Spleen (tissue), 11 donors: ENCODE results near the gene RORC. TPM values are rescaled to one million over a fixed set of nuclear protein-coding genes. Genes with fewer than 3 reads are reported as not detected.

Experiments
- DNase-seq: peaks from one replicate; pipeline ENCODE4 v3.0.0-alpha.2; 2020
- H3K27ac ChIP-seq, 8 donors: fragments of 200-600 bp; sonication (generic) in 7 of 8; 1 replicate in 4 of 8; 2 replicates in 4 of 8; pipeline versions ENCODE4 v1.5.0 to v1.8.0; 2016 to 2021; ENCODE audit warnings: inconsistent platforms in 4 of 8, mild to moderate bottlenecking in 4 of 8, moderate library complexity in 1 of 8
- H3K27me3 ChIP-seq, 7 donors: fragments of 200-600 bp; sonication (generic) in 6 of 7; replicated peaks in 1 of 7; 1 replicate in 4 of 7; 2 replicates in 3 of 7; pipeline versions ENCODE4 v1.5.0 to v1.8.0; 2016 to 2021; ENCODE audit warnings: inconsistent platforms in 3 of 7, mild to moderate bottlenecking in 1 of 7
- H3K36me3 ChIP-seq, 6 donors: fragments of 200-600 bp; sonication (generic) in 5 of 6; 1 replicate in 4 of 6; 2 replicates in 2 of 6; pipeline versions ENCODE4 v1.5.0 to v1.8.0; 2016 to 2021; ENCODE audit warnings: inconsistent platforms in 2 of 6
- H3K4me1 ChIP-seq, 6 donors: fragments of 200-600 bp; sonication (generic) in 5 of 6; 1 replicate in 3 of 6; 2 replicates in 3 of 6; pipeline versions ENCODE4 v1.5.0 to v1.8.0; 2016 to 2021; ENCODE audit warnings: inconsistent platforms in 3 of 6
- H3K4me3 ChIP-seq, 8 donors: fragments of 200-600 bp; sonication (generic) in 7 of 8; 1 replicate in 4 of 8; 2 replicates in 4 of 8; pipeline versions ENCODE4 v1.5.0 to v1.8.0; 2016 to 2021; ENCODE audit warnings: inconsistent platforms in 4 of 8, mild to moderate bottlenecking in 4 of 8, moderate library complexity in 2 of 8
- H3K9me3 ChIP-seq, 8 donors: fragments of 200-600 bp; sonication (generic) in 7 of 8; 1 replicate in 4 of 8; 2 replicates in 4 of 8; pipeline versions ENCODE4 v1.5.0 to v1.8.0; 2016 to 2021; ENCODE audit warnings: inconsistent platforms in 4 of 8
- POLR2A ChIP-seq, 3 donors: fragments of 450-650 bp; IDR thresholded peaks; one replicate each; pipeline ENCODE4 v1.5.1; 2017; ENCODE audit warnings: antibody characterized with exemption in 3 of 3, mild to moderate bottlenecking in 1 of 3
- POLR2AphosphoS5 ChIP-seq, 3 donors: sonication (generic); formaldehyde crosslinking; IDR thresholded peaks; one replicate each; pipeline ENCODE4 v1.5.1; 2017; ENCODE audit warnings: antibody characterized with exemption in 3 of 3
- WGBS, 5 donors: extraction: QIAGEN DNeasy Blood & Tissue Kit in 3 of 5; methylation state at CpG; one replicate each; pipeline versions ENCODE4 v1.1.5 to v1.1.7; 2013 to 2018; 5-methylcytosine and 5-hydroxymethylcytosine counted together
- intact Hi-C: fragments of 100-400 bp; cut with DNase I; formaldehyde crosslinking; loops from one replicate; pipeline ENCODE4 v1.15.0; 2023; ENCODE audit warnings: low total_unique reads
- polyA plus RNA-seq, 3 donors: library from polyadenylated mRNA; stranded (reverse); fragments of 200-250 nt; gene quantifications; one replicate each; pipeline ENCODE4 v1.2.1, GENCODE V29; 2013
- total RNA-seq, 7 donors: library from RNA; depleted of rRNA in 3 of 7; stranded (reverse); fragments of >200 nt in 3 of 7; fragmentation: NEBNext Ultra II Directional in 4 of 7; extraction: Animal tissue kit (Norgen Biotek cat#: 25700) in 4 of 7; gene quantifications; one replicate each; pipeline versions ENCODE4 v1.1.0 to v1.2.1, GENCODE V29; 2016 to 2021
- TF ChIP-seq, protein P1 (sequence below), 11 experiments: fragments of 200-600 bp in 7 of 11; fragments of 450-650 bp in 4 of 11; sonication (generic) in 4 of 11; IDR thresholded peaks in 8 of 11; conservative IDR thresholded peaks in 3 of 11; 1 replicate in 7 of 11; 2 replicates in 4 of 11; pipeline versions ENCODE4 v1.4.0 to v1.8.0; 2016 to 2021; ENCODE audit warnings: antibody characterized with exemption in 11 of 11, inconsistent platforms in 4 of 11, mild to moderate bottlenecking in 1 of 11
- donor health status: healthy with polysubstance abuse.
- donor health status: DM: no; HTN: no; CAD: no; lungs with moderate emphysema.
- donor health status: DM: no; HTN: no; CAD: no.
- donor health status: Bipolar disorder and iron deficiency.
- donor health status: healthy.
- donor health status: DM: no; HTN: no; CAD: no.
- donor health status: DM: yes; HTN: yes; CAD: no.

Gene RORC
- total and polyA plus RNA-seq, 10 donors: 0.14 to 4.1 (median 1.6) TPM

DNA sequence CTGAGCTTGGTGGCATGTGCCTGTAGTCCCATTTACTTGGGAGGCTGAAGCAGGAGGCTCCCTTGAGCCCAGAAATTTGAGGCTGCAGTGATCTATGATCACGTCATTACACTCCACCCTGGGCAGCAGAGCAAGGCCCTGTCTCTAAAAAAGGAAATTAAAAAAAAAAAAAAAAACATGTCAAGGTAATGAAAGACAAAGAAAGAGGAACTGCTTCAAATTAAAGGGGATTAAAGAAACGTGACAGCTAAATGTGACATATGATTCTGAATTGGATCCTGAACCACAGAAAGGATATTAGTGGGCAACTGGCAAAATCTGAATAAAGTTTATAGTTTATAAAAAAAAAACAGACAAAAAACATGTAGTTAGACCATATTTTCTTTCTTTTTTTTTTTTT lies 11.8 kb upstream of the RORC start:
- Histone ChIP-seq H3K27ac (no peak overlapping the region), H3K9me3 (no peaks in the 10 kb centered on the region), H3K27me3 (peaks cover 0 to 24% (median 21%) of the 10 kb centered on the region in 7 donors), H3K4me3 (no peak overlapping the region), H3K36me3 (no peaks in the 10 kb centered on the region), H3K4me1 (peaks cover 15 to 29% (median 21%) of the 10 kb centered on the region in 6 donors)
- TF ChIP-seq POLR2A (IDR thresholded peaks at IDR 0.05): no peak
- no peak for TF ChIP-seq POLR2AphosphoS5 (IDR thresholded peaks at IDR 0.05)
- TF ChIP-seq, protein P1, sequence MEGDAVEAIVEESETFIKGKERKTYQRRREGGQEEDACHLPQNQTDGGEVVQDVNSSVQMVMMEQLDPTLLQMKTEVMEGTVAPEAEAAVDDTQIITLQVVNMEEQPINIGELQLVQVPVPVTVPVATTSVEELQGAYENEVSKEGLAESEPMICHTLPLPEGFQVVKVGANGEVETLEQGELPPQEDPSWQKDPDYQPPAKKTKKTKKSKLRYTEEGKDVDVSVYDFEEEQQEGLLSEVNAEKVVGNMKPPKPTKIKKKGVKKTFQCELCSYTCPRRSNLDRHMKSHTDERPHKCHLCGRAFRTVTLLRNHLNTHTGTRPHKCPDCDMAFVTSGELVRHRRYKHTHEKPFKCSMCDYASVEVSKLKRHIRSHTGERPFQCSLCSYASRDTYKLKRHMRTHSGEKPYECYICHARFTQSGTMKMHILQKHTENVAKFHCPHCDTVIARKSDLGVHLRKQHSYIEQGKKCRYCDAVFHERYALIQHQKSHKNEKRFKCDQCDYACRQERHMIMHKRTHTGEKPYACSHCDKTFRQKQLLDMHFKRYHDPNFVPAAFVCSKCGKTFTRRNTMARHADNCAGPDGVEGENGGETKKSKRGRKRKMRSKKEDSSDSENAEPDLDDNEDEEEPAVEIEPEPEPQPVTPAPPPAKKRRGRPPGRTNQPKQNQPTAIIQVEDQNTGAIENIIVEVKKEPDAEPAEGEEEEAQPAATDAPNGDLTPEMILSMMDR (IDR thresholded peaks at IDR 0.05 in 8 of 11, conservative IDR thresholded peaks at IDR 0.05 in 3 of 11): no peak
- 18 to 34% (median 30%) methylated on average over 2 of the region's 2 CpGs for WGBS, 5 donors
- intact Hi-C loops: no loop called here
- no peak for DNase-seq

DNA sequence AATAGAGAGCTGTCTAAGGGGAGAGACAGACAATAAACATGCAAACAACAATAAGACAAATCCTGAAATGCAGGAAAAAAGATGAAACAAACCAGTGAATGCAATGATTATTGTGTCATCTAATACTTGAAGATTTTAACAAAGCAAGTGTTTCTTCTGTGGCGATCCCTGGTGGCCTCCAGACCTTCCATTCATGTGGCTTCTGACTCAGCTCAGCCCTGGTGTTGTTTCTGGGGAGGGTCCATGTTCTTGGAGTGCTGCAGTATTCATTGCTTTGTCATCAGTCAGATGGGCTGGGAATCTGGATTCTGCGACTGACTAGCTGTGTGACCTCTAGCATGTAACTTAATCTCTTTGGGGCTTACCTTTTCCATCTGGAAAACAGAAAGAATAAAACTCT lies 9.5 kb upstream of the RORC start:
- Histone ChIP-seq H3K36me3 (no peaks in the 10 kb centered on the region), H3K27me3 (peaks cover 0 to 41% (median 34%) of the 10 kb centered on the region in 7 donors), H3K9me3 (no peaks in the 10 kb centered on the region), H3K27ac (no peak overlapping the region), H3K4me3 (no peak overlapping the region), H3K4me1 (peaks cover 15 to 43% (median 35%) of the 10 kb centered on the region in 6 donors)
- DNase-seq: no peak
- intact Hi-C loops: no loop called here
- TF ChIP-seq, protein P1 (IDR thresholded peaks at IDR 0.05 in 8 of 11, conservative IDR thresholded peaks at IDR 0.05 in 3 of 11): no peak
- TF ChIP-seq POLR2AphosphoS5 (IDR thresholded peaks at IDR 0.05) (no peak), POLR2A (IDR thresholded peaks at IDR 0.05) (no peak)
- WGBS, 5 donors: 87 to 97% (median 96%) methylated on average over 2 of the region's 2 CpGs

DNA sequence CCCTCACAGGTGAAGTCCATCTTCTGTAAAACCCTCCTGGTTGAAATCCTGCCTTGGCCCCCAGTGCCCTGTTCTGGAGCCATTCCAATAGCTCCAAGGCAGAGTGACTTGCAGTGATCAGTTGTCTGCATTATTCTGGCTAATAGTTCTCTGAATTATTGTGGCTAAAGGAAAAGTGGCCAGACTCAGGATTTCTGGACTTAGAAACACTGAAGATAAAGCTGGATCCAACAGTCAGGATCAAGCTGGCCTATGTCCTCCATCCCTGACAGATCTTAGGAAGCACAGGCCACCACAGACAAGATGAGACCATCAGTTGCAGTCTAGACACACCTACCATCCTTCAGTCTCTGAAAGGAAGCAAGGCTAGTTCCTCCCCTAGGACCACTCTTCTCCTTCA lies 8.8 kb upstream of the RORC start:
- H3K4me3 ChIP-seq: peak overlapping the region in 2 of 8 donors; percentile 36 to 71
- intact Hi-C loops: no loop called here
- H3K4me1 ChIP-seq: peaks cover 15 to 43% (median 35%) of the 10 kb centered on the region in 6 donors
- DNase-seq: no peak
- no peaks in the 10 kb centered on the region for H3K36me3 ChIP-seq
- TF ChIP-seq POLR2AphosphoS5 (IDR thresholded peaks at IDR 0.05) (no peak), POLR2A (IDR thresholded peaks at IDR 0.05) (no peak)
- H3K27me3 ChIP-seq: peaks cover 0 to 41% (median 34%) of the 10 kb centered on the region in 7 donors
- peak overlapping the region in 3 of 8 donors; percentile 53 to 69 (median 61) for H3K27ac ChIP-seq
- no peaks in the 10 kb centered on the region for H3K9me3 ChIP-seq

DNA sequence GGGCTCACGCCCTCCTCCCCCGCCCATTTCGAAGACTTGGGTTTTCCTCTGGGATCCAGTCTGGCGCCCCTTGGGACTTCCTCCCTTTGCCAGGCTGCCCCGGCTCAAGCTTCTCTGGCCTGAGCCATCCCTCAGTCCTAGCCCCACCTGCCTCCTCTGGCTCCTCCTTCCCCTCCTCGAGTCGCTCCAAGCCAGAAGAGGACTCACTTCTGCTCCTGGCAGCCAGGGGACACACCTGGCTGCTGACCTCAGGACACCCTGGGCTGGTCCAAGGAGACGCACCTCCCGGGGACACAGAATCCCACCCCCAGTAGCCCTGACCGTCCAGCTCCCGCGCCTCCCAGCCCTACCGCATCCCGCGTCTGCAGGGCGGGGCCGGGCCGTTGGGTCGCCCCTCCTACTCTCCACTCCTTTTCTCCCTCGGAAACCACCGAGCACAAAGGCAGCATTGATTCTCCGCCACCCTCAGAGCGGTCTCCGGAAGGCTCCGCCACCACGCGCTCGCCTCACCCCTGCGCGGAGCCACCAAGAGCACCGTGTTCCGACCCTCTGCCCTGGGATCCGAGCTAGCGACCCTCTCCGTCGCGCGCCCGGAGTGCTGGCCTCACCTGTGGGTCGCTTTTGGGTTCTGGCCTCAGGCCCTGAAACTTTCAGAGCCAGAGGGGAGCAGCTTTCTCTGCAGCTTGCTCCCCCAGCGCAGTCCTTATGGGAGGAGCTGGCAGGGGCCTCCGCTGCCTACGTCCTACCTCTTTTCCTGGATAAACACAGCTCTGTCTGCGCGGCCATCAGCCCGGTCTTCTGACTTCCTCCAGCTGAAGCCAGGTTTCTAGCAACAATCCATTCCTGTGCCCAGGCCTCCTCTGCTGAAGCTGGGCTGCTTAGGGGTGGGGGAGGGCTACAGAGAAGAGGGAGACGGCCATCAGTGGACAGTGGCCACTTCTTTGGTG lies 8.1 kb upstream of the RORC start, which contains the start of gene C2CD4D:
C2CD4D (minus strand) TSS at position 364 of the 947 bp plus-strand sequence. CDS start 831 bp downstream, outside the sequence.
- H3K9me3 ChIP-seq: no peaks in the 10 kb centered on the region
- peaks cover 0 to 41% (median 34%) of the 10 kb centered on the region in 7 donors for H3K27me3 ChIP-seq
- H3K4me3 ChIP-seq: peak within 1 kb of the TSS; percentile 24 to 71 (median 46)
- TF ChIP-seq POLR2AphosphoS5 (IDR thresholded peaks at IDR 0.05): peak in 2 of 3 donors; percentile 44 to 69
- TF ChIP-seq POLR2A (IDR thresholded peaks at IDR 0.05): no peak
- TF ChIP-seq, protein P1 (IDR thresholded peaks at IDR 0.05 in 8 of 11, conservative IDR thresholded peaks at IDR 0.05 in 3 of 11): no peak
- 3 to 6% (median 4%) methylated on average over 35 to 47 of the region's 47 CpGs for WGBS, 5 donors
- peak within 1 kb of the TSS in 5 of 8 donors; percentile 24 to 69 (median 66) for H3K27ac ChIP-seq
- no peaks in the 10 kb centered on the region for H3K36me3 ChIP-seq
- intact Hi-C loops: loop anchor here (10.0 kb wide), 1 partner anchor 245 kb away; no protein-coding TSS in a partner anchor
- H3K4me1 ChIP-seq: peaks cover 15 to 43% (median 35%) of the 10 kb centered on the region in 6 donors
- DNase-seq: peak; percentile 83
